ENCODE data around the gene CABP4. TPM values are rescaled to one million over a fixed set of nuclear protein-coding genes. Genes with fewer than 3 reads are reported as not detected.
A peak's percentile ranks its signal among the peaks of the same experiment; 100 is the strongest.

The CABP4 gene
- total RNA-seq, 6 donors from 2014 or later: 1.5 to 4.7 (median 2.3) TPM

DNA sequence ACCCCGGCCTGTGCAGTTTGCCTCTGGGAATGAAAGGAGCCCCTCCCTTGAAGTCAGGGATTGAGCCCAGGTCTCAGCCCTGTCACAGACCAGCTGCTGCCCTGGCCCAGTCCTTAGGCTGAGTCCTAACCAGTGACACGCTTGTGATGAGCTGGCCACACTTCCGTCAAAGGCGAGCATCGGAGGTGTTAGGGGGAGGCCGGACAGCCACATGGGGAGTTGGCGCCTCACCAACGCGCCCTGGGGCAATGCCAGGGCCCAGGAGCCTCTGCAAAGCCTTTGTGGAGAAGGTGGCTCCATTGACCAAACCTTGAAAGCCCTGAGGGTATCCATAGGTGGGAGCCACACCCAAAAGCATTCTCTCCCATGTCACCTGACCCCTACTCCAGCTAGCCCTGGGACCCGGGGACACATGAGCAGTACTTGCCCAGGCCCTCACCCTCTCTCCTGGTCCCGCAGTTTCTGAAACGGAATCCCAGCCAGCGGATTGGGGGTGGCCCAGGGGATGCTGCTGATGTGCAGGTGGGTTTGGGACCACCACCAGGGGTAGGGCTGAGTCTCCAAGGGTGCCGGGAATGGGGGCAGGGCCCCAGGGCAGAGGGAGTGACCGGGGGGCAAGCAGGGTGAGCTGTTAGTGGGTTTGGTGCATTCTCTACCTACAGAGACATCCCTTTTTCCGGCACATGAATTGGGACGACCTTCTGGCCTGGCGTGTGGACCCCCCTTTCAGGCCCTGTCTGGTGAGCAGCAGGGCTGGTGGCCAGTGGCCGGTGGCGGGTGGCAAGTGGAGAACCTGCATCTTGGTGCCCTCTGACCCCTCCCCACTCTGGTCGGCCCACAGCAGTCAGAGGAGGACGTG, 21.4 kb upstream of the CABP4 start:
- Histone ChIP-seq H3K4me3 (no peak overlapping the region), H3K4me1 (peaks cover 10 to 28% (median 11%) of the 10 kb centered on the region in 4 donors), H3K27ac (no peak overlapping the region), H3K9me3 (no peaks in the 10 kb centered on the region), H3K27me3 (no peaks in the 10 kb centered on the region), H3K36me3 (peaks cover 4 to 72% (median 65%) of the 10 kb centered on the region in 4 donors)
- TF ChIP-seq CTCF (IDR thresholded peaks at IDR 0.05) (no peak), POLR2AphosphoS5 (IDR thresholded peaks at IDR 0.05) (no peak), EP300 (IDR thresholded peaks at IDR 0.05) (no peak), POLR2A (IDR thresholded peaks at IDR 0.05) (no peak)
- 83 to 92% methylated on average over 10 to 18 of the region's 22 CpGs for WGBS, 2 donors
- no peak for ATAC-seq (ENCODE audit: low FRiP score in 2 of 2)
- DNase-seq: peak in 1 of 2 donors; percentile 75

- Histone ChIP-seq H3K4me1 (peaks cover 4 to 28% (median 8%) of the 10 kb centered on the region in 4 donors), H3K27ac (no peak overlapping the region), H3K4me3 (no peak overlapping the region), H3K9me3 (no peaks in the 10 kb centered on the region), H3K27me3 (no peaks in the 10 kb centered on the region), H3K36me3 (peaks cover 4 to 78% (median 69%) of the 10 kb centered on the region in 4 donors)
- TF ChIP-seq CTCF (IDR thresholded peaks at IDR 0.05): no peak
- no peak for TF ChIP-seq POLR2A (IDR thresholded peaks at IDR 0.05)
- no peak for TF ChIP-seq EP300 (IDR thresholded peaks at IDR 0.05)
- no peak for TF ChIP-seq POLR2AphosphoS5 (IDR thresholded peaks at IDR 0.05)
- no peak for ATAC-seq (ENCODE audit: low FRiP score in 2 of 2)
- WGBS, 2 donors: 77 to 85% methylated on average over 9 to 16 of the region's 23 CpGs
- peak in 1 of 2 donors; percentile 80 for DNase-seq
Measured at GRCh38 chr11:67434395-67434881, 20.7 kb upstream of the CABP4 start.

- peak overlapping the region in 2 of 4 donors; percentile 27 to 52 for H3K27ac ChIP-seq
- ATAC-seq (ENCODE audit: low FRiP score in 2 of 2) (no peak), DNase-seq (peak in 1 of 2 donors; percentile 87)
- H3K4me1 ChIP-seq: peaks cover 5 to 28% (median 7%) of the 10 kb centered on the region in 4 donors
- H3K9me3 ChIP-seq: no peaks in the 10 kb centered on the region
- 81 to 92% methylated on average over 13 to 25 of the region's 26 CpGs for WGBS, 2 donors
- TF ChIP-seq POLR2A (IDR thresholded peaks at IDR 0.05) (no peak), EP300 (IDR thresholded peaks at IDR 0.05) (no peak), POLR2AphosphoS5 (IDR thresholded peaks at IDR 0.05) (no peak), CTCF (IDR thresholded peaks at IDR 0.05) (no peak)
- H3K4me3 ChIP-seq: peak overlapping the region in 1 of 4 donors; percentile 42
- H3K36me3 ChIP-seq: peaks cover 4 to 86% (median 75%) of the 10 kb centered on the region in 4 donors
- H3K27me3 ChIP-seq: no peaks in the 10 kb centered on the region
Measured at GRCh38 chr11:67435031-67435726, 20.0 kb upstream of the CABP4 start.

- Histone ChIP-seq H3K4me3 (peak overlapping the region in 3 of 4 donors; percentile 33 to 42 (median 40)), H3K27me3 (no peaks in the 10 kb centered on the region), H3K9me3 (no peaks in the 10 kb centered on the region), H3K36me3 (peaks cover 4 to 90% (median 79%) of the 10 kb centered on the region in 4 donors), H3K4me1 (peaks cover 7 to 36% (median 11%) of the 10 kb centered on the region in 4 donors), H3K27ac (peak overlapping the region in 2 of 4 donors; percentile 27 to 52)
- DNase-seq (peak in 1 of 2 donors; percentile 84), ATAC-seq (ENCODE audit: low FRiP score in 2 of 2) (no peak)
- WGBS, 2 donors: 80 to 91% methylated on average over 2 to 32 of the region's 38 CpGs
- TF ChIP-seq EP300 (IDR thresholded peaks at IDR 0.05) (no peak), POLR2AphosphoS5 (IDR thresholded peaks at IDR 0.05) (no peak), CTCF (IDR thresholded peaks at IDR 0.05) (no peak), POLR2A (IDR thresholded peaks at IDR 0.05) (no peak)
Measured at GRCh38 chr11:67435727-67436458, 19.3 kb upstream of the CABP4 start.
